CD4-positive, alpha-beta T cell treated with Interleukin-6 at 100 ng/mL for 8 hours (primary cell): Measurements from ENCODE around the gene ZCWPW2.

ENCODE experiments used
- DNase-seq: peaks from one replicate; pipeline ENCODE4 v3.0.0-alpha.2; 2020; ENCODE audit warnings: mixed read lengths, low spot score

ZCWPW2 gene

GRCh38 chr3:28575100-28575745, 226.7 kb downstream of the ZCWPW2 start:
- DNase-seq, result no peak
